ENCODE data around the gene TUBGCP6. TPM values are rescaled to one million over a fixed set of nuclear protein-coding genes. Genes with fewer than 3 reads are reported as not detected.

Gene TUBGCP6
- total and polyA plus RNA-seq, 4 donors, result 26.5 to 57.8 (median 46.4) TPM

- Histone ChIP-seq H3K36me3 (ENCODE audit: control insufficient read depth in 4 of 4, insufficient read depth in 4 of 4, low read length in 4 of 4) (peaks cover 7 to 88% (median 24%) of the 10 kb centered on the region in 4 donors), H3K27ac (ENCODE audit: low read depth in 1 of 2, low read length in 1 of 2) (peak overlapping the region in 1 of 2 donors; percentile 81), H3K27me3 (ENCODE audit: control insufficient read depth in 3 of 3, insufficient read depth in 3 of 3, low read length in 2 of 3) (no peaks in the 10 kb centered on the region), H3K9me3 (ENCODE audit: control insufficient read depth in 4 of 4, insufficient read depth in 3 of 4, low read length in 3 of 4) (no peaks in the 10 kb centered on the region), H3K9ac (ENCODE audit: insufficient read depth in 1 of 2, low read length in 2 of 2) (no peak overlapping the region), H3K4me3 (no peak overlapping the region), H3K4me1 (ENCODE audit: control insufficient read depth in 5 of 5, insufficient read depth in 5 of 5, low read length in 5 of 5) (peaks cover 0 to 7% (median 4%) of the 10 kb centered on the region in 5 donors)
- TF ChIP-seq CTCF (IDR thresholded peaks at IDR 0.05; ENCODE audit: control extremely low read depth, extremely low read depth), result no peak
- DNase-seq (no peak), ATAC-seq (ENCODE audit: insufficient read depth, low FRiP score) (no peak)
- WGBS, 2 donors, result 93 to 96% methylated on average over 33 to 36 of the region's 36 CpGs
Observed at GRCh38 chr22:50281384-50281760, 36.5 kb upstream of the TUBGCP6 start.

- Histone ChIP-seq H3K4me1 (ENCODE audit: control insufficient read depth in 5 of 5, insufficient read depth in 5 of 5, low read length in 5 of 5) (peaks cover 0 to 7% (median 4%) of the 10 kb centered on the region in 5 donors), H3K27me3 (ENCODE audit: control insufficient read depth in 3 of 3, insufficient read depth in 3 of 3, low read length in 2 of 3) (no peaks in the 10 kb centered on the region), H3K27ac (ENCODE audit: low read depth in 1 of 2, low read length in 1 of 2) (peak overlapping the region in 1 of 2 donors; percentile 81), H3K9me3 (ENCODE audit: control insufficient read depth in 4 of 4, insufficient read depth in 3 of 4, low read length in 3 of 4) (no peaks in the 10 kb centered on the region), H3K9ac (ENCODE audit: insufficient read depth in 1 of 2, low read length in 2 of 2) (no peak overlapping the region), H3K36me3 (ENCODE audit: control insufficient read depth in 4 of 4, insufficient read depth in 4 of 4, low read length in 4 of 4) (peaks cover 7 to 88% (median 20%) of the 10 kb centered on the region in 4 donors), H3K4me3 (no peak overlapping the region)
- no peak for TF ChIP-seq CTCF (IDR thresholded peaks at IDR 0.05; ENCODE audit: control extremely low read depth, extremely low read depth)
- ATAC-seq (ENCODE audit: insufficient read depth, low FRiP score) (no peak), DNase-seq (no peak)
- WGBS, 2 donors, result 95 to 96% methylated on average over 44 to 47 of the region's 47 CpGs
Observed at GRCh38 chr22:50280708-50281383, 36.0 kb upstream of the TUBGCP6 start.

- Histone ChIP-seq H3K27me3 (ENCODE audit: control insufficient read depth in 3 of 3, insufficient read depth in 3 of 3, low read length in 2 of 3) (no peaks in the 10 kb centered on the region), H3K4me3 (no peak overlapping the region), H3K27ac (ENCODE audit: low read depth in 1 of 2, low read length in 1 of 2) (no peak overlapping the region), H3K36me3 (ENCODE audit: control insufficient read depth in 4 of 4, insufficient read depth in 4 of 4, low read length in 4 of 4) (peaks cover 7 to 91% (median 18%) of the 10 kb centered on the region in 4 donors), H3K4me1 (ENCODE audit: control insufficient read depth in 5 of 5, insufficient read depth in 5 of 5, low read length in 5 of 5) (peaks cover 0 to 7% (median 4%) of the 10 kb centered on the region in 5 donors), H3K9ac (ENCODE audit: insufficient read depth in 1 of 2, low read length in 2 of 2) (no peak overlapping the region), H3K9me3 (ENCODE audit: control insufficient read depth in 4 of 4, insufficient read depth in 3 of 4, low read length in 3 of 4) (no peaks in the 10 kb centered on the region)
- DNase-seq, result no peak
- WGBS, 2 donors, result 92% methylated on average over 38 of the region's 38 CpGs
- no peak for ATAC-seq (ENCODE audit: insufficient read depth, low FRiP score)
- TF ChIP-seq CTCF (IDR thresholded peaks at IDR 0.05; ENCODE audit: control extremely low read depth, extremely low read depth), result no peak
Observed at GRCh38 chr22:50280022-50280707, 35.3 kb upstream of the TUBGCP6 start.

All from lung (tissue), 12 donors.